HepG2 (cell line): ENCODE measurements around the gene ATAD3C. TPM values are rescaled to one million over a fixed set of nuclear protein-coding genes. Genes with fewer than 3 reads are reported as not detected.

Experiments used
- DR1 ChIP-seq: sonication (generic); formaldehyde crosslinking; IDR thresholded peaks from 2 replicates; pipeline ENCODE4 v1.8.0; 2021; ENCODE audit warnings: mild to moderate bottlenecking, missing genetic modification reagents, inconsistent platforms
- FUBP1 ChIP-seq: sonication (generic); formaldehyde crosslinking; IDR thresholded peaks from 2 replicates; pipeline ENCODE4 v1.5.1; 2020; ENCODE audit warnings: missing genetic modification reagents, mild to moderate bottlenecking, borderline replicate concordance
- HHEX ChIP-seq: IDR thresholded peaks from 2 replicates; pipeline ENCODE4 v1.6.1; 2016; ENCODE audit warnings: control low read depth
- MEIS1 ChIP-seq: sonication (generic); formaldehyde crosslinking; IDR thresholded peaks from 2 replicates; pipeline ENCODE4 v1.9.0; 2021; ENCODE audit warnings: mild to moderate bottlenecking, missing genetic modification reagents, moderate library complexity, borderline replicate concordance
- PLRG1 ChIP-seq: fragments of 450-650 bp; conservative IDR thresholded peaks from 2 replicates; pipeline ENCODE4 v1.6.1; 2016
- POLR2AphosphoS2 ChIP-seq: IDR thresholded peaks from 2 replicates; pipeline ENCODE4 v1.6.1; 2011; ENCODE audit warnings: low read depth, low read length, improper control_type of control experiment
- TCF7L2 ChIP-seq: IDR thresholded peaks from 2 replicates; pipeline ENCODE4 v1.6.1; 2011; ENCODE audit warnings: mild to moderate bottlenecking, low read depth, low read length, moderate library complexity
- ZKSCAN1 ChIP-seq: fragments of 150-350 bp; IDR thresholded peaks from 2 replicates; pipeline ENCODE4 v1.6.1; 2014; ENCODE audit warnings: low read length
- ZNF232 ChIP-seq: sonication (generic); formaldehyde crosslinking; IDR thresholded peaks from 2 replicates; pipeline ENCODE4 v1.4.0; 2020; ENCODE audit warnings: missing genetic modification reagents, borderline replicate concordance
- ZNF274 ChIP-seq: sonication (generic); formaldehyde crosslinking; IDR thresholded peaks from 2 replicates; pipeline ENCODE4 v1.5.1; 2020; ENCODE audit warnings: mild to moderate bottlenecking, missing genetic modification reagents
- ZNF292 ChIP-seq: sonication (generic); formaldehyde crosslinking; IDR thresholded peaks from 2 replicates; pipeline ENCODE4 v1.8.1; 2022; ENCODE audit warnings: mild to moderate bottlenecking, low read depth, missing genetic modification reagents, borderline replicate concordance
- ZNF629 ChIP-seq: sonication (generic); formaldehyde crosslinking; conservative IDR thresholded peaks from 2 replicates; pipeline ENCODE4 v1.5.0; 2020; ENCODE audit warnings: missing genetic modification reagents
- ZNF761 ChIP-seq: sonication (generic); formaldehyde crosslinking; conservative IDR thresholded peaks from 2 replicates; pipeline ENCODE4 v1.4.0; 2020; ENCODE audit warnings: mild to moderate bottlenecking, missing genetic modification reagents
- ZNF773 ChIP-seq: sonication (generic); formaldehyde crosslinking; IDR thresholded peaks from 2 replicates; pipeline ENCODE4 v1.4.0; 2020; ENCODE audit warnings: missing genetic modification reagents, borderline replicate concordance
- ZNF788 ChIP-seq: sonication (generic); formaldehyde crosslinking; IDR thresholded peaks from 2 replicates; pipeline ENCODE4 v1.5.0; 2020; ENCODE audit warnings: mild to moderate bottlenecking, missing genetic modification reagents, borderline replicate concordance
- polyA plus RNA-seq, 8 experiments: library from polyadenylated mRNA; depleted of rRNA in 3 of 8; stranded (reverse) in 7 of 8; unstranded in 1 of 8; fragments of >200 nt; fragmentation: Illumina TruSeq in 4 of 8; extraction: Trizol in 4 of 8; gene quantifications; 2 replicates each; pipeline versions ENCODE4 v1.2.1 to v1.2.3, GENCODE V29; 2011 to 2016; ENCODE audit warnings: low read depth in 4 of 8, missing spikeins in 1 of 8, mixed read lengths in 1 of 8; ENCODE audit not compliant: insufficient read depth in 1 of 8
- total RNA-seq, 5 experiments: library from RNA; depleted of rRNA; stranded (reverse); fragments of >200 nt; fragmentation: Illumina TruSeq; extraction: Trizol; gene quantifications; 2 replicates each; pipeline ENCODE4 v1.2.3, GENCODE V29; 2016; ENCODE audit warnings: low read depth in 1 of 5
- TF ChIP-seq, protein P1 (sequence below): sonication (generic); formaldehyde crosslinking; IDR thresholded peaks from 2 replicates; pipeline ENCODE4 v1.9.0; 2021; ENCODE audit warnings: mild to moderate bottlenecking, missing genetic modification reagents
- TF ChIP-seq, protein P2 (sequence below): IDR thresholded peaks from 2 replicates; pipeline ENCODE4 v1.6.1; 2016
- TF ChIP-seq, protein P3 (sequence below): sonication (generic); formaldehyde crosslinking; IDR thresholded peaks from 2 replicates; pipeline ENCODE4 v1.5.0; 2020; ENCODE audit warnings: mild to moderate bottlenecking, missing genetic modification reagents, moderate library complexity

Gene ATAD3C
- total and polyA plus RNA-seq, 2 of the 13 experiments (the other 11 are each of a cell fraction or from before 2014, with no cell fraction given), result 2.4 to 3.2 TPM

DNA sequence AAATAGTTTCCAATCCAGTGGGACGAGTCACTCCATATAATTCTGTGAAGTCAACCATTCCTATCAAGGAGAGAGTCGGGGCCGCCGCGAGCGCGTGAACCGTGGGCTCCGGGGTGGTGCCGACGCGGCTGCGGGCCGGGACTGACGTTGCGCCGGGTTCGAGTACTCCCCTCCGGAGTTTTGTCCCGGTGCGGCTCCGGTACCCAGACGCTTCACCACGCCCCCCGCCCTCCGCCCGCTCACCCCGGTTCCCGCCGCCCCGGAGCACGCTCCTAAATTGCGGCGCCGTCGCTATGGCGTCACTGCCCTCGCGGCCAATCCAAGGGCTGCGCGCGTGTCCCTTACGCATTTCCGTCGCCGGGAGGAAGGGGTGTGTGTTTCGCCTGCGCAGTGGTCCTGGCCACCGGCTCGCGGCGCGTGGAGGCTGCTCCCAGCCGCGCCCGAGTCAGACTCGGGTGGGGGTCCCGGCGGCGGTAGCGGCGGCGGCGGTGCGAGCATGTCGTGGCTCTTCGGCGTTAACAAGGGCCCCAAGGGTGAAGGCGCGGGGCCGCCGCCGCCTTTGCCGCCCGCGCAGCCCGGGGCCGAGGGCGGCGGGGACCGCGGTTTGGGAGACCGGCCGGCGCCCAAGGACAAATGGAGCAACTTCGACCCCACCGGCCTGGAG, 22.0 kb downstream of the ATAD3C start, which contains the start of gene ATAD3B (continued):
- TF ChIP-seq, protein P1, sequence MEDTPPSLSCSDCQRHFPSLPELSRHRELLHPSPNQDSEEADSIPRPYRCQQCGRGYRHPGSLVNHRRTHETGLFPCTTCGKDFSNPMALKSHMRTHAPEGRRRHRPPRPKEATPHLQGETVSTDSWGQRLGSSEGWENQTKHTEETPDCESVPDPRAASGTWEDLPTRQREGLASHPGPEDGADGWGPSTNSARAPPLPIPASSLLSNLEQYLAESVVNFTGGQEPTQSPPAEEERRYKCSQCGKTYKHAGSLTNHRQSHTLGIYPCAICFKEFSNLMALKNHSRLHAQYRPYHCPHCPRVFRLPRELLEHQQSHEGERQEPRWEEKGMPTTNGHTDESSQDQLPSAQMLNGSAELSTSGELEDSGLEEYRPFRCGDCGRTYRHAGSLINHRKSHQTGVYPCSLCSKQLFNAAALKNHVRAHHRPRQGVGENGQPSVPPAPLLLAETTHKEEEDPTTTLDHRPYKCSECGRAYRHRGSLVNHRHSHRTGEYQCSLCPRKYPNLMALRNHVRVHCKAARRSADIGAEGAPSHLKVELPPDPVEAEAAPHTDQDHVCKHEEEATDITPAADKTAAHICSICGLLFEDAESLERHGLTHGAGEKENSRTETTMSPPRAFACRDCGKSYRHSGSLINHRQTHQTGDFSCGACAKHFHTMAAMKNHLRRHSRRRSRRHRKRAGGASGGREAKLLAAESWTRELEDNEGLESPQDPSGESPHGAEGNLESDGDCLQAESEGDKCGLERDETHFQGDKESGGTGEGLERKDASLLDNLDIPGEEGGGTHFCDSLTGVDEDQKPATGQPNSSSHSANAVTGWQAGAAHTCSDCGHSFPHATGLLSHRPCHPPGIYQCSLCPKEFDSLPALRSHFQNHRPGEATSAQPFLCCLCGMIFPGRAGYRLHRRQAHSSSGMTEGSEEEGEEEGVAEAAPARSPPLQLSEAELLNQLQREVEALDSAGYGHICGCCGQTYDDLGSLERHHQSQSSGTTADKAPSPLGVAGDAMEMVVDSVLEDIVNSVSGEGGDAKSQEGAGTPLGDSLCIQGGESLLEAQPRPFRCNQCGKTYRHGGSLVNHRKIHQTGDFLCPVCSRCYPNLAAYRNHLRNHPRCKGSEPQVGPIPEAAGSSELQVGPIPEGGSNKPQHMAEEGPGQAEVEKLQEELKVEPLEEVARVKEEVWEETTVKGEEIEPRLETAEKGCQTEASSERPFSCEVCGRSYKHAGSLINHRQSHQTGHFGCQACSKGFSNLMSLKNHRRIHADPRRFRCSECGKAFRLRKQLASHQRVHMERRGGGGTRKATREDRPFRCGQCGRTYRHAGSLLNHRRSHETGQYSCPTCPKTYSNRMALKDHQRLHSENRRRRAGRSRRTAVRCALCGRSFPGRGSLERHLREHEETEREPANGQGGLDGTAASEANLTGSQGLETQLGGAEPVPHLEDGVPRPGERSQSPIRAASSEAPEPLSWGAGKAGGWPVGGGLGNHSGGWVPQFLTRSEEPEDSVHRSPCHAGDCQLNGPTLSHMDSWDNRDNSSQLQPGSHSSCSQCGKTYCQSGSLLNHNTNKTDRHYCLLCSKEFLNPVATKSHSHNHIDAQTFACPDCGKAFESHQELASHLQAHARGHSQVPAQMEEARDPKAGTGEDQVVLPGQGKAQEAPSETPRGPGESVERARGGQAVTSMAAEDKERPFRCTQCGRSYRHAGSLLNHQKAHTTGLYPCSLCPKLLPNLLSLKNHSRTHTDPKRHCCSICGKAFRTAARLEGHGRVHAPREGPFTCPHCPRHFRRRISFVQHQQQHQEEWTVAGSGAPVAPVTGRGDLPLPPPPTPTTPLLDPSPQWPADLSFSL (CRISPR knock-in tag), result no peak
- TF ChIP-seq, protein P2, sequence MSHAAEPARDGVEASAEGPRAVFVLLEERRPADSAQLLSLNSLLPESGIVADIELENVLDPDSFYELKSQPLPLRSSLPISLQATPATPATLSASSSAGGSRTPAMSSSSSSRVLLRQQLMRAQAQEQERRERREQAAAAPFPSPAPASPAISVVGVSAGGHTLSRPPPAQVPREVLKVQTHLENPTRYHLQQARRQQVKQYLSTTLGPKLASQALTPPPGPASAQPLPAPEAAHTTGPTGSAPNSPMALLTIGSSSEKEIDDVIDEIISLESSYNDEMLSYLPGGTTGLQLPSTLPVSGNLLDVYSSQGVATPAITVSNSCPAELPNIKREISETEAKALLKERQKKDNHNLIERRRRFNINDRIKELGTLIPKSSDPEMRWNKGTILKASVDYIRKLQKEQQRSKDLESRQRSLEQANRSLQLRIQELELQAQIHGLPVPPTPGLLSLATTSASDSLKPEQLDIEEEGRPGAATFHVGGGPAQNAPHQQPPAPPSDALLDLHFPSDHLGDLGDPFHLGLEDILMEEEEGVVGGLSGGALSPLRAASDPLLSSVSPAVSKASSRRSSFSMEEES, result peak; percentile 48; the same call in 1 of the 2 replicates
- no peak for TF ChIP-seq ZNF761
- no peak for TF ChIP-seq ZNF629 (CRISPR knock-in tag)
- TF ChIP-seq ZNF232 (CRISPR knock-in tag), result no peak
- no peak for TF ChIP-seq TCF7L2
- no peak for TF ChIP-seq ZNF773 (CRISPR knock-in tag)
- no peak for TF ChIP-seq ZNF292
- TF ChIP-seq MEIS1 (CRISPR knock-in tag), result no peak
- no peak; the same call in 1 of the 2 replicates for TF ChIP-seq DR1 (CRISPR knock-in tag)
- TF ChIP-seq HHEX (CRISPR knock-in tag), result no peak
- TF ChIP-seq, protein P3, sequence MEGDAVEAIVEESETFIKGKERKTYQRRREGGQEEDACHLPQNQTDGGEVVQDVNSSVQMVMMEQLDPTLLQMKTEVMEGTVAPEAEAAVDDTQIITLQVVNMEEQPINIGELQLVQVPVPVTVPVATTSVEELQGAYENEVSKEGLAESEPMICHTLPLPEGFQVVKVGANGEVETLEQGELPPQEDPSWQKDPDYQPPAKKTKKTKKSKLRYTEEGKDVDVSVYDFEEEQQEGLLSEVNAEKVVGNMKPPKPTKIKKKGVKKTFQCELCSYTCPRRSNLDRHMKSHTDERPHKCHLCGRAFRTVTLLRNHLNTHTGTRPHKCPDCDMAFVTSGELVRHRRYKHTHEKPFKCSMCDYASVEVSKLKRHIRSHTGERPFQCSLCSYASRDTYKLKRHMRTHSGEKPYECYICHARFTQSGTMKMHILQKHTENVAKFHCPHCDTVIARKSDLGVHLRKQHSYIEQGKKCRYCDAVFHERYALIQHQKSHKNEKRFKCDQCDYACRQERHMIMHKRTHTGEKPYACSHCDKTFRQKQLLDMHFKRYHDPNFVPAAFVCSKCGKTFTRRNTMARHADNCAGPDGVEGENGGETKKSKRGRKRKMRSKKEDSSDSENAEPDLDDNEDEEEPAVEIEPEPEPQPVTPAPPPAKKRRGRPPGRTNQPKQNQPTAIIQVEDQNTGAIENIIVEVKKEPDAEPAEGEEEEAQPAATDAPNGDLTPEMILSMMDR, result peak; percentile 27; the same call in 1 of the 2 replicates
- no peak for TF ChIP-seq ZNF274 (CRISPR knock-in tag)
- no peak for TF ChIP-seq ZKSCAN1
- TF ChIP-seq ZNF788 (CRISPR knock-in tag), result no peak; the same call in 1 of the 2 replicates
- TF ChIP-seq FUBP1 (CRISPR knock-in tag), result no peak
- no peak for TF ChIP-seq POLR2AphosphoS2
- TF ChIP-seq PLRG1, result no peak
